PC-3 (cell line): ENCODE results near the gene APBB2.

Experiments used
- CTCF ChIP-seq: fragments of 300-600 bp; sonication (generic); conservative IDR thresholded peaks from 2 replicates; pipeline ENCODE4 v1.5.1; 2017; ENCODE audit warnings: antibody characterized with exemption, low read depth, mild to moderate bottlenecking, low read length
- EZH2 ChIP-seq: fragments of 300-600 bp; sonication (generic); IDR thresholded peaks from one replicate; pipeline ENCODE4 v1.6.1; 2017; ENCODE audit warnings: antibody characterized with exemption, mild to moderate bottlenecking, low read length; ENCODE audit not compliant: unreplicated experiment

- TF ChIP-seq CTCF (no peak), EZH2 (no peak)
These were observed 276.0 kb downstream of the APBB2 start for GRCh38 chr4:40938337-40938736.
